DOHH2 (cell line): ENCODE results near the gene PSG6.
"Not testable (repeated sequence)": the region's sequence is repeated elsewhere in the genome, so short reads cannot be mapped to it uniquely, and the experiment has no call there.

Experiments
- H3F3A ChIP-seq: fragments of 200-600 bp; sonication (generic), shearing (Covaris generic); 2 replicates; pipeline ENCODE4 v1.6.0; 2016; ENCODE audit warnings: antibody characterized with exemption, mild to moderate bottlenecking; ENCODE audit not compliant: control insufficient read depth, insufficient read depth
- H3K27ac ChIP-seq: fragments of 200-600 bp; sonication (generic); 2 replicates; pipeline ENCODE4 v1.5.1; 2014; ENCODE audit warnings: low read depth, mild to moderate bottlenecking, low read length, moderate library complexity
- H3K27me3 ChIP-seq: fragments of 200-600 bp; sonication (generic); 2 replicates; pipeline ENCODE4 v1.6.1; 2014; ENCODE audit warnings: mild to moderate bottlenecking, low read length, mixed read lengths; ENCODE audit not compliant: control insufficient read depth
- H3K36me3 ChIP-seq: fragments of 200-600 bp; sonication (generic); 2 replicates; pipeline ENCODE4 v1.6.1; 2014; ENCODE audit warnings: mild to moderate bottlenecking, low read length, moderate library complexity, mixed read lengths; ENCODE audit not compliant: control insufficient read depth
- H3K4me1 ChIP-seq: fragments of 200-600 bp; sonication (generic); 2 replicates; pipeline ENCODE4 v1.6.1; 2014; ENCODE audit warnings: mild to moderate bottlenecking, low read length, mixed read lengths; ENCODE audit not compliant: control insufficient read depth
- H3K4me2 ChIP-seq: fragments of 200-600 bp; sonication (generic); 2 replicates; pipeline ENCODE4 v1.6.0; 2014; ENCODE audit warnings: mild to moderate bottlenecking, low read length, moderate library complexity
- H3K4me3 ChIP-seq: fragments of 200-600 bp; sonication (generic); 2 replicates; pipeline ENCODE4 v1.5.1; 2014; ENCODE audit warnings: mild to moderate bottlenecking, low read length, mixed read lengths
- H3K79me2 ChIP-seq: fragments of 200-600 bp; sonication (generic); 2 replicates; pipeline ENCODE4 v1.6.1; 2014; ENCODE audit warnings: mild to moderate bottlenecking, low read length, mixed read lengths; ENCODE audit not compliant: control insufficient read depth
- H3K9me2 ChIP-seq: fragments of 200-600 bp; sonication (generic); replicated peaks from 2 replicates; pipeline ENCODE4 v1.6.1; 2014; ENCODE audit warnings: mild to moderate bottlenecking, low read length, mixed read lengths; ENCODE audit not compliant: control insufficient read depth
- H3K9me3 ChIP-seq: fragments of 200-600 bp; sonication (generic); 2 replicates; pipeline ENCODE4 v1.6.1; 2014; ENCODE audit warnings: antibody characterized with exemption, low read length, mixed read lengths; ENCODE audit not compliant: control insufficient read depth, insufficient read depth
- H4K20me1 ChIP-seq: fragments of 200-600 bp; sonication (generic); 2 replicates; pipeline ENCODE4 v1.6.0; 2014; ENCODE audit warnings: low read depth, mild to moderate bottlenecking, antibody characterized with exemption, low read length, moderate library complexity; ENCODE audit not compliant: control insufficient read depth, insufficient read depth

Gene PSG6

DNA sequence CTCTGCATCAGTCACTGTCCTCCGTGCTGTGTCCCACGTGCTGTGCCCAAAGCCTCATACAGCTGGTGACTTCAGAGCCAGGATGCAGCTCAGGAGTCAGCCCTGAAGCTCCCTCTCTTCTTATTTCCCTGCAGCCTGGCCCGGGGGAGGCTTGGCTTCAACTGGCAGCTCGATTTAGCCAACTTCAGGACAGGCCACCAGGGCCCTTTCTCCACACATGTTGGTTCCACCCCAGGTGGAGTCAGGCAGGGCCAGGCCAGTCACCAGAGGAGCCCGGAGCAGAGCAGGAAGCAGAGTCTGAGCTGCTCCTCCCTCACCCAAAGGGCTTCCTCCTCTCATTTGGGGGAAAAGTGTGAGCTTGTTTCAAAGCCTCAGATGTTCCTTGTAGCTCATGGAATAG lies 11.5 kb downstream of the PSG6 start:
- H3K27me3 ChIP-seq, H3K4me1 ChIP-seq, H3K4me2 ChIP-seq, H3K9me2 ChIP-seq, H4K20me1 ChIP-seq, H3K79me2 ChIP-seq, H3K4me3 ChIP-seq, H3F3A ChIP-seq, H3K27ac ChIP-seq, H3K36me3 ChIP-seq, H3K9me3 ChIP-seq: not testable (repeated sequence)

DNA sequence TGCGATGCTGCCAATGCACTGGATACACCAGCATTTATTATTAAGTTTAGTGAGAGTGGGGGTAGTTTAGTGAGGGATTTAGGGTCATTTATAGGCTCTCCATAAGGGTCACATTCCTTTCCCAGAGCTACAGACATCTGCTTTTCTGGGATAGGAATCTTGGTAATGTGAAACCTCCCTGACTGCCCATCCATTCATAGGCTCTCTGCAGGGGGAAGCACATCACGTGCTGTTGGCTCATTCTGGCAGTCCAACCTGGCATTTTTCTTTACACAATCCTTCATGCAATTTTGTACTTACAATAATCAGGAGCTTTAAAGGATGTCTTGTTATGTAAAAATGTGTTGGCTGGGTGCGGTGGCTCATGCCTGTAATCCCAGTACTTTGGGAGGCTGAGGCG lies 17.1 kb downstream of the PSG6 start:
- not testable (repeated sequence) for H3K9me2 ChIP-seq, H3K4me3 ChIP-seq, H3K9me3 ChIP-seq, H3K79me2 ChIP-seq, H3K27me3 ChIP-seq, H3K36me3 ChIP-seq, H3K27ac ChIP-seq, H3K4me2 ChIP-seq, H4K20me1 ChIP-seq, H3K4me1 ChIP-seq, H3F3A ChIP-seq

DNA sequence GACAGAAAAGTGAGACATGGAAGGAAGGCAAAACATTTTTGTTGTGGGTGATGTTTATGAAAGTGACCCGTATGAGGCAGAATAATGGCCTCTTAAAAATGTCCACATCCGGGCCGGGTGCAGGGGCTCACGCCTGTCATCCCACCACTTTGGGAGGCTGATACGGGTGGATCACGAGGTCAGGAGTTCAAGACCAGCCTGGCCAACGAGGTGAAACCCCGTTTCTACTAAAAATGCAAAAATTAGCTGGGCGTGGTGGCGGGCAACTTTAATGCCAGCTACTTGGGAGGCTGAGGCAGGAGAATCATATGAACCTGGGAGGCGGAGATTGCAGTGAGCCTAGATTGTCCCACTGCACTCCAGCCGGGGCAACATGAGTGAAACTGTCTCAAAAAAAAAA lies 18.0 kb downstream of the PSG6 start:
- H3K27ac ChIP-seq, H3F3A ChIP-seq, H3K4me3 ChIP-seq, H3K9me3 ChIP-seq, H3K36me3 ChIP-seq, H3K4me2 ChIP-seq, H3K4me1 ChIP-seq, H3K79me2 ChIP-seq, H3K9me2 ChIP-seq, H3K27me3 ChIP-seq, H4K20me1 ChIP-seq: not testable (repeated sequence)

DNA sequence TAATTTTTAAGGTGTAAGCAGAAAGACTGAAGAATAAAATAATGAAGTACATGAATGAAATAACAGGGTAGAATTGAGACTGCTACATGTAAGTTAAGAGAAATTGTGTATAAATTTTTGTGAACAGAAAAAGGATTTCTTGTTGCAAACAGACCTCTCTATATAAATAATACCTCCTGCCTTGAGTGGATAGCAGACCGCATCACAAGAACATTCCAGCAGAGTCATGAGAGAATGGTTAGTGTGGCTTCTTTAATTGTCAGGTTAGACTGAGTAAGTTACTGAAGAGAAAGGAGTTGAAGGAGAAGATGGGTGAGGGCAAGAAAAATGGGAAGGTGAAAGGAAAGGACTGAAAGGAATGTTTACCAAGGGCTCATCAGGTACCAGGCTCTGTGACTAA lies 18.6 kb downstream of the PSG6 start:
- H3K36me3 ChIP-seq, H3K27ac ChIP-seq, H4K20me1 ChIP-seq, H3K9me3 ChIP-seq, H3F3A ChIP-seq, H3K4me3 ChIP-seq, H3K4me2 ChIP-seq, H3K27me3 ChIP-seq, H3K9me2 ChIP-seq, H3K79me2 ChIP-seq, H3K4me1 ChIP-seq: not testable (repeated sequence)

DNA sequence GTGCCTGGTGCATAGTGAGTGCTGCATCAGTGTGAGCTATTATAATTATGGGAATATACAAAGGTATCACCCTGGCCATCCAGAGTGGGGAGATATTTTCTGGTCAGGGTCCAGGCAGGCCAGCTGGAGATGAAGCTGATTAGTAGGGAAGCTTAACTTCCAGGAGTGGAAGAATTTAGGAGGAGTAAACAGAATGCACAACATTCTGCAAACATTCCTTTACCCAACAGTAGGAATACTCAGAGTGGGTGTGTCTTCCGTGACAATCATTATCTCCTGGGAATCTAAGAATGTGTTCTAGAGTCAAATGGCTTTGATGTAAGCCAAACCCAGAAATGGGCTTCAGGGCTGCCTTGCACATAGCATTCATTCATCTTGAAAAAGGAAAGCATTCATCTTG lies 19.0 kb downstream of the PSG6 start:
- not testable (repeated sequence) for H3K27ac ChIP-seq, H3K27me3 ChIP-seq, H3K79me2 ChIP-seq, H4K20me1 ChIP-seq, H3K36me3 ChIP-seq, H3K4me1 ChIP-seq, H3K9me3 ChIP-seq, H3K4me3 ChIP-seq, H3K9me2 ChIP-seq, H3K4me2 ChIP-seq, H3F3A ChIP-seq

DNA sequence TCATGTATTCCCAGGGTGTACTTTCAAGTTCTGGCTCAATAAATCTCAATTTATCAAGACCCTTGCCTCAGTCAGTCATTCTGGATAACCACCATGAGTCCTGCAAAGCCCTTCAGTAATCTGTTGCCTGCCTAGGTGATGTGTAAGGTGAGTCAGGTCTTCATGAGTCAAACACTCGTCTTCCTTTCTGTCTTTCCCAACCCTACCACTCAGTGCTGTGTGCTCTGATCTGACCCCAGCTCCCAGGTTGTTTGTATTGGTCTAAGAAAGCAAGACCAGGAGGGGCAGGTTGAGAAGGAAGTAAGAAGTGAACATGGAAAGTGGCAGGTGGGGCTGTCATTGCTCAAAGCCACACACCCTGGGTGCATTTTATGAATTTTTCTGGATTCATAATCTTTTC lies 20.0 kb downstream of the PSG6 start:
- not testable (repeated sequence) for H3K79me2 ChIP-seq, H4K20me1 ChIP-seq, H3K36me3 ChIP-seq, H3K4me1 ChIP-seq, H3K4me2 ChIP-seq, H3K27ac ChIP-seq, H3F3A ChIP-seq, H3K27me3 ChIP-seq, H3K9me2 ChIP-seq, H3K9me3 ChIP-seq, H3K4me3 ChIP-seq

DNA sequence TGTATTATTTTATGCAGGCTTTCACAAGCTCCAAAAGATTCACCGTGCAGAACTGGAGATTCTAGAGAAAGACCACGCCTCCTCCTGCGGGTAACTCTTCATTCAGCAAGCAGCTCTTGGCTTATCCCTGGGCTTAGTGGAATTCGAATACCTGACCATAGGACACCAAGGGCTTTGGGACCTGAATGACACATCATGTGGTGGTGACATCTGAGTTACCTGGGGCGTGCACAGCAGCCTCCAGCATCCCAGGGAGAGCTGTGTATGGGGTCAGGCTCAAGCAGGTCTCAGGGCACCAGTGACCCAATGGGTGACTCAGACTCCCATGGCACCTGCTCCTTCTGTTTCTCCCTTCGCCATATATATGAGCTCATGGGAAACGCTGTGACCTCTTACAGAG lies 27.2 kb downstream of the PSG6 start:
- H3K4me3 ChIP-seq, H3K27me3 ChIP-seq, H3F3A ChIP-seq, H3K9me2 ChIP-seq, H3K4me1 ChIP-seq, H3K36me3 ChIP-seq, H3K79me2 ChIP-seq, H3K9me3 ChIP-seq, H3K4me2 ChIP-seq, H4K20me1 ChIP-seq, H3K27ac ChIP-seq: not testable (repeated sequence)

DNA sequence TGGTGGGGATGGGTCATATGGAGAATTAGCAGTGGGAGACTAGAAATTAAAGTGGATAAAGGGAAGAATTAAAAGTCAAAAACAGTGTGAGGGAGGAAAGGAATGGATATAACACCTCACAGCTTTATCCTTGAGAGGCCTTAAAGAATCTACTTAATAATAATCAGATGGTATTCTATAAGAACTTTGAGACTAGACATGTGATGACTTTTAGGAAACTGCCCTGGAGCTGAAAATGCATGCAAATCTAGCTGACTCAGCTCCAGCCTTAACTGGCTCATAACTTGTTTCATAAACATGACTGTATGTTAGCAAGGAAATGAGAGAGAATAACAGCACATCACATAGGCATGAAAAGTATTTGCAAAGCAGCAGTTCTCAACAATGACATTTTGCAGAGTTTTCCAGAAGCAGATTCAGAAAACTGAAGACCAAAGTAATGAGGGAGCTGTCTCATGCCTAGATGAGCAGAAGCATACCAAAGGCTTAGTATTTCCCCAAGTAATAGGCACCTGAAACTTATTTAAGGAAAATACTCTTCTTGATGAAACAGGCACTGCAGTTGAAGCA lies 29.7 kb downstream of the PSG6 start:
- H3K79me2 ChIP-seq, H3F3A ChIP-seq, H3K36me3 ChIP-seq, H3K9me2 ChIP-seq, H3K4me3 ChIP-seq, H3K4me1 ChIP-seq, H4K20me1 ChIP-seq, H3K27ac ChIP-seq, H3K4me2 ChIP-seq, H3K9me3 ChIP-seq, H3K27me3 ChIP-seq: not testable (repeated sequence)

DNA sequence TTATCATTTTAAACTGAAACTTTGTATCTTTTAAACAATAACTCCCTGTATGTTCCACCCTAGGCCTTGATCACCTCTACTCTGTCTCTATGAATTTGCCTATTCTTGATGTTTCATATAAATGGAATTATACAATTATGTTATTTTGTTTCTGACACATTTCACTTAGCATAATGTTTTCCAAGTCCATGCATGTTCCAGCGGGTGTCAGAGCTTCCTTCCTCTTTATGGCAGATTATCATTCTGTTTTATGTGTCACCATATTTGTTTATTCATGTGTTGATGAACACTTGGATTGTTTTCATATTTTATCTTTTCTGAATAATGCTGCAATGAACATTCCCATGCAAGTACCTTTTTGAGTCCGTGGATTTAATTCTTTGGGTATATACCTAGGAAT lies 35.0 kb downstream of the PSG6 start:
- not testable (repeated sequence) for H3K27me3 ChIP-seq, H3K4me3 ChIP-seq, H3K4me2 ChIP-seq, H3F3A ChIP-seq, H4K20me1 ChIP-seq, H3K4me1 ChIP-seq, H3K9me3 ChIP-seq, H3K27ac ChIP-seq, H3K79me2 ChIP-seq, H3K9me2 ChIP-seq, H3K36me3 ChIP-seq
